GM23338 (cell line): ENCODE results near the gene PDGFC. TPM values are rescaled to one million over a fixed set of nuclear protein-coding genes. Genes with fewer than 3 reads are reported as not detected.

Experiments used
- ATAC-seq: fragments of 200-7000 bp; cut with Tn5 transposase; 3 replicates; pipeline ENCODE4 v1.9.1; 2020
- DNase-seq: peaks from one replicate; pipeline ENCODE4 v3.0.0-alpha.2; 2015; ENCODE audit warnings: low spot score
- H2AFZ ChIP-seq: fragments of 200-600 bp; sonication (generic); 2 replicates; pipeline ENCODE4 v1.8.0; 2016; ENCODE audit warnings: antibody characterized with exemption, mild to moderate bottlenecking, moderate library complexity
- H3F3A ChIP-seq: fragments of 200-600 bp; sonication (generic); replicated peaks from 2 replicates; pipeline ENCODE4 v1.8.0; 2017; ENCODE audit warnings: antibody characterized with exemption, mixed run types, low read depth
- H3K27ac ChIP-seq: fragments of 200-600 bp; sonication (generic); 2 replicates; pipeline ENCODE4 v1.6.1; 2016; ENCODE audit warnings: low read depth
- H3K27me3 ChIP-seq: fragments of 200-600 bp; sonication (generic); 2 replicates; pipeline ENCODE4 v1.8.0; 2016; ENCODE audit warnings: mild to moderate bottlenecking, mixed run types, moderate library complexity; ENCODE audit not compliant: insufficient read depth
- H3K36me3 ChIP-seq: fragments of 200-600 bp; sonication (generic); 2 replicates; pipeline ENCODE4 v1.8.0; 2016; ENCODE audit warnings: mild to moderate bottlenecking; ENCODE audit not compliant: insufficient read depth
- H3K4me1 ChIP-seq: fragments of 200-600 bp; sonication (generic); 2 replicates; pipeline ENCODE4 v1.8.0; 2016; ENCODE audit warnings: mild to moderate bottlenecking, moderate library complexity; ENCODE audit not compliant: insufficient read depth
- H3K4me2 ChIP-seq: fragments of 200-600 bp; sonication (generic); 2 replicates; pipeline ENCODE4 v1.7.1; 2017; ENCODE audit warnings: mixed run types
- H3K4me3 ChIP-seq: fragments of 200-600 bp; sonication (generic); 2 replicates; pipeline ENCODE4 v1.6.1; 2016; ENCODE audit warnings: mixed run types
- H3K79me2 ChIP-seq: fragments of 200-600 bp; sonication (generic); replicated peaks from 2 replicates; pipeline ENCODE4 v1.8.0; 2017; ENCODE audit warnings: mild to moderate bottlenecking; ENCODE audit not compliant: insufficient read depth
- H3K9me2 ChIP-seq: fragments of 200-600 bp; sonication (generic); 2 replicates; pipeline ENCODE4 v1.8.0; 2017; ENCODE audit not compliant: insufficient read depth
- H4K20me1 ChIP-seq: fragments of 200-600 bp; sonication (generic); replicated peaks from 2 replicates; pipeline ENCODE4 v1.8.0; 2017; ENCODE audit warnings: mild to moderate bottlenecking; ENCODE audit not compliant: insufficient read depth
- H3K27ac Mint-ChIP-seq: 2 replicates; pipeline ENCODE4 v1.8.0; 2020; ENCODE audit warnings: inconsistent platforms, mild to moderate bottlenecking, moderate library complexity, mixed read lengths
- H3K27me3 Mint-ChIP-seq: 3 replicates; pipeline ENCODE4 v1.8.0; 2022; ENCODE audit warnings: low read depth, mild to moderate bottlenecking, moderate library complexity, mixed read lengths, inconsistent platforms; ENCODE audit not compliant: insufficient read depth, poor library complexity
- H3K36me3 Mint-ChIP-seq: 3 replicates; pipeline ENCODE4 v1.8.0; 2021; ENCODE audit warnings: low read depth, mild to moderate bottlenecking, inconsistent platforms, moderate library complexity, mixed read lengths
- H3K4me1 Mint-ChIP-seq: 3 replicates; pipeline ENCODE4 v1.8.0; 2020; ENCODE audit warnings: mild to moderate bottlenecking, inconsistent platforms, mixed read lengths
- H3K4me3 Mint-ChIP-seq: 3 replicates; pipeline ENCODE4 v1.8.0; 2021; ENCODE audit warnings: moderate library complexity, mild to moderate bottlenecking, inconsistent platforms, mixed read lengths
- H3K9me3 Mint-ChIP-seq: 3 replicates; pipeline ENCODE4 v1.8.0; 2020; ENCODE audit warnings: moderate library complexity, mild to moderate bottlenecking, inconsistent platforms, mixed read lengths
- CREB1 ChIP-seq: fragments of 250-450 bp; sonication (Bioruptor Pico); IDR thresholded peaks from 2 replicates; pipeline ENCODE4 v1.5.0; 2020; ENCODE audit warnings: low read depth, mild to moderate bottlenecking, moderate library complexity
- EZH2 ChIP-seq: fragments of 200-600 bp; sonication (generic); IDR thresholded peaks from one replicate; pipeline ENCODE4 v1.8.0; 2017; ENCODE audit warnings: antibody characterized with exemption, mild to moderate bottlenecking, low read depth; ENCODE audit not compliant: unreplicated experiment
- EZH2phosphoT487 ChIP-seq: fragments of 200-600 bp; sonication (generic); IDR thresholded peaks from one replicate; pipeline ENCODE4 v1.8.1; 2018; ENCODE audit warnings: antibody characterized with exemption; ENCODE audit not compliant: unreplicated experiment
- JUNB ChIP-seq: IDR thresholded peaks from one replicate; pipeline ENCODE4 v1.6.1; 2016; ENCODE audit warnings: antibody characterized with exemption; ENCODE audit not compliant: unreplicated experiment
- POLR2AphosphoS5 ChIP-seq: IDR thresholded peaks from 2 replicates; pipeline ENCODE4 v1.6.1; 2016; ENCODE audit warnings: antibody characterized with exemption, low read depth
- STAT1 ChIP-seq: IDR thresholded peaks from one replicate; pipeline ENCODE4 v1.6.1; 2016; ENCODE audit warnings: antibody characterized with exemption; ENCODE audit not compliant: unreplicated experiment
- ZNF114 ChIP-seq: fragments of 250-450 bp; sonication (Bioruptor Pico); IDR thresholded peaks from 2 replicates; pipeline ENCODE4 v1.5.0; 2020; ENCODE audit warnings: mild to moderate bottlenecking, moderate library complexity
- ZNF331 ChIP-seq: fragments of 250-450 bp; sonication (Bioruptor Pico); IDR thresholded peaks from 2 replicates; pipeline ENCODE4 v1.5.0; 2020; ENCODE audit warnings: low read depth, mild to moderate bottlenecking, moderate library complexity
- polyA plus RNA-seq: library from polyadenylated mRNA; unstranded; fragments of >200 nt; fragmentation: Nextera tagmentation; extraction: Ambion mirVana; gene quantifications from 2 replicates; pipeline ENCODE4 v1.2.1, GENCODE V29; 2016
- total RNA-seq: library from RNA; depleted of rRNA; stranded (reverse); fragments of >200 nt; shearing (Covaris generic); gene quantifications from 2 replicates; pipeline ENCODE4 v1.2.3, GENCODE V29; 2014
- TF ChIP-seq, protein P1 (sequence below): fragments of 250-450 bp; sonication (Bioruptor Pico); IDR thresholded peaks from 2 replicates; pipeline ENCODE4 v1.5.0; 2020; ENCODE audit warnings: mild to moderate bottlenecking, moderate library complexity
- TF ChIP-seq, protein P2 (sequence below): IDR thresholded peaks from 2 replicates; pipeline ENCODE4 v1.6.1; 2016; ENCODE audit warnings: antibody characterized with exemption
- TF ChIP-seq, protein P3 (sequence below): IDR thresholded peaks from one replicate; pipeline ENCODE4 v1.6.1; 2018; ENCODE audit warnings: antibody characterized with exemption; ENCODE audit not compliant: unreplicated experiment

PDGFC gene
- total and polyA plus RNA-seq, 2 experiments from 2014 or later = 1.3 to 3.4 TPM

DNA sequence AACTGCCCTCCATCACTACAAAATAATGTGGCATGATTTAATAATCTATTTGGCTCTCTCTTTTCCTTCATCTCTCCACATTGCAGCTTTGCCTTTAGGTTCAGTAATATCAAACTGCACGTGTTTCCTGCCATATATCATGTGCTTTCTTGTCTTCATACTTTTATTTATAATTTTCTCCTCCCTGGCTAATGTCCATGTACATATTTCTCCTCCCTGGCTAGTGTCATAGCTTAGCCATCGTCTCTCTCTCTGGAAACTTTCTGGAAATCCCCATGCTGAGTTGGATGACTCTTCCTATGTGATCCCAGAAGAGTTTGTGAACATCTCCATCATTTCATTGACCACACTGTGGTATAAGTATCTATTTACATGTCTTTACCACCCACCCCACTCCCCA, 21.3 kb upstream of the PDGFC start:
- H3K27ac ChIP-seq = no peak overlapping the region

DNA sequence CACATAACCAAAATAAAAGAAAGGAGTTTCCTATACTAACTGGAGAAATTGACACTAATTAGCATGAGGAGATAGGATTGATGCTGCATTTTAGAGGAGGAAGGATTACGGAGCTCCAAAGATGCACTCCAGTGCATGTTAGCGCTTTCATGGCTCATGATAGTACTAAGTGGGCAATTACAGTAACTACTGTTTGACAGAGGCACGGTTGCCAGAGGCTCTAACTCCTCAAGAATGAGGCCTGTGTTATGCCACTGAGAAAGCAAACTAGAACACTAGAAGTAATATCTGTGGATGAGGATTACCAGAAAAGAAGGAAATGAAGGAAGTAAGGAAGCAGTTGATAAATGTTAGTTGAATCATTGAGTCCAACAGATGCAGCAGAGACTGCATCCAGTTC, 19.6 kb upstream of the PDGFC start:
- no peaks in the 10 kb centered on the region for H3K27me3 ChIP-seq
- DNase-seq (no peak), ATAC-seq (no peak)
- no peak overlapping the region for H2AFZ ChIP-seq
- H3K27ac Mint-ChIP-seq = no peak overlapping the region
- no peak overlapping the region for H3K27ac ChIP-seq
- peaks cover 7% of the 10 kb centered on the region; the same call in 1 of the 3 replicates for H3K36me3 Mint-ChIP-seq
- no peak overlapping the region for H3K4me2 ChIP-seq
- no peaks in the 10 kb centered on the region for H4K20me1 ChIP-seq
- no peaks in the 10 kb centered on the region for H3F3A ChIP-seq
- H3K4me3 Mint-ChIP-seq = no peak overlapping the region
- H3K4me1 ChIP-seq = no peaks in the 10 kb centered on the region
- 0 out of 2 replicates have a peak, but pooled peaks cover 6% of the 10 kb centered on the region for H3K9me2 ChIP-seq
- H3K36me3 ChIP-seq = peaks cover 5% of the 10 kb centered on the region; the same call in 1 of the 2 replicates
- H3K79me2 ChIP-seq = no peaks in the 10 kb centered on the region
- H3K27me3 Mint-ChIP-seq = peaks cover 2% of the 10 kb centered on the region
- no peak overlapping the region for H3K4me3 ChIP-seq
- H3K9me3 Mint-ChIP-seq = peaks cover 19% of the 10 kb centered on the region; the same call in 2 of the 3 replicates
- H3K4me1 Mint-ChIP-seq = no peaks in the 10 kb centered on the region
- TF ChIP-seq POLR2AphosphoS5 = no peak
- TF ChIP-seq EZH2phosphoT487 = no peak
- no peak for TF ChIP-seq STAT1
- no peak for TF ChIP-seq EZH2
- TF ChIP-seq, protein P1, sequence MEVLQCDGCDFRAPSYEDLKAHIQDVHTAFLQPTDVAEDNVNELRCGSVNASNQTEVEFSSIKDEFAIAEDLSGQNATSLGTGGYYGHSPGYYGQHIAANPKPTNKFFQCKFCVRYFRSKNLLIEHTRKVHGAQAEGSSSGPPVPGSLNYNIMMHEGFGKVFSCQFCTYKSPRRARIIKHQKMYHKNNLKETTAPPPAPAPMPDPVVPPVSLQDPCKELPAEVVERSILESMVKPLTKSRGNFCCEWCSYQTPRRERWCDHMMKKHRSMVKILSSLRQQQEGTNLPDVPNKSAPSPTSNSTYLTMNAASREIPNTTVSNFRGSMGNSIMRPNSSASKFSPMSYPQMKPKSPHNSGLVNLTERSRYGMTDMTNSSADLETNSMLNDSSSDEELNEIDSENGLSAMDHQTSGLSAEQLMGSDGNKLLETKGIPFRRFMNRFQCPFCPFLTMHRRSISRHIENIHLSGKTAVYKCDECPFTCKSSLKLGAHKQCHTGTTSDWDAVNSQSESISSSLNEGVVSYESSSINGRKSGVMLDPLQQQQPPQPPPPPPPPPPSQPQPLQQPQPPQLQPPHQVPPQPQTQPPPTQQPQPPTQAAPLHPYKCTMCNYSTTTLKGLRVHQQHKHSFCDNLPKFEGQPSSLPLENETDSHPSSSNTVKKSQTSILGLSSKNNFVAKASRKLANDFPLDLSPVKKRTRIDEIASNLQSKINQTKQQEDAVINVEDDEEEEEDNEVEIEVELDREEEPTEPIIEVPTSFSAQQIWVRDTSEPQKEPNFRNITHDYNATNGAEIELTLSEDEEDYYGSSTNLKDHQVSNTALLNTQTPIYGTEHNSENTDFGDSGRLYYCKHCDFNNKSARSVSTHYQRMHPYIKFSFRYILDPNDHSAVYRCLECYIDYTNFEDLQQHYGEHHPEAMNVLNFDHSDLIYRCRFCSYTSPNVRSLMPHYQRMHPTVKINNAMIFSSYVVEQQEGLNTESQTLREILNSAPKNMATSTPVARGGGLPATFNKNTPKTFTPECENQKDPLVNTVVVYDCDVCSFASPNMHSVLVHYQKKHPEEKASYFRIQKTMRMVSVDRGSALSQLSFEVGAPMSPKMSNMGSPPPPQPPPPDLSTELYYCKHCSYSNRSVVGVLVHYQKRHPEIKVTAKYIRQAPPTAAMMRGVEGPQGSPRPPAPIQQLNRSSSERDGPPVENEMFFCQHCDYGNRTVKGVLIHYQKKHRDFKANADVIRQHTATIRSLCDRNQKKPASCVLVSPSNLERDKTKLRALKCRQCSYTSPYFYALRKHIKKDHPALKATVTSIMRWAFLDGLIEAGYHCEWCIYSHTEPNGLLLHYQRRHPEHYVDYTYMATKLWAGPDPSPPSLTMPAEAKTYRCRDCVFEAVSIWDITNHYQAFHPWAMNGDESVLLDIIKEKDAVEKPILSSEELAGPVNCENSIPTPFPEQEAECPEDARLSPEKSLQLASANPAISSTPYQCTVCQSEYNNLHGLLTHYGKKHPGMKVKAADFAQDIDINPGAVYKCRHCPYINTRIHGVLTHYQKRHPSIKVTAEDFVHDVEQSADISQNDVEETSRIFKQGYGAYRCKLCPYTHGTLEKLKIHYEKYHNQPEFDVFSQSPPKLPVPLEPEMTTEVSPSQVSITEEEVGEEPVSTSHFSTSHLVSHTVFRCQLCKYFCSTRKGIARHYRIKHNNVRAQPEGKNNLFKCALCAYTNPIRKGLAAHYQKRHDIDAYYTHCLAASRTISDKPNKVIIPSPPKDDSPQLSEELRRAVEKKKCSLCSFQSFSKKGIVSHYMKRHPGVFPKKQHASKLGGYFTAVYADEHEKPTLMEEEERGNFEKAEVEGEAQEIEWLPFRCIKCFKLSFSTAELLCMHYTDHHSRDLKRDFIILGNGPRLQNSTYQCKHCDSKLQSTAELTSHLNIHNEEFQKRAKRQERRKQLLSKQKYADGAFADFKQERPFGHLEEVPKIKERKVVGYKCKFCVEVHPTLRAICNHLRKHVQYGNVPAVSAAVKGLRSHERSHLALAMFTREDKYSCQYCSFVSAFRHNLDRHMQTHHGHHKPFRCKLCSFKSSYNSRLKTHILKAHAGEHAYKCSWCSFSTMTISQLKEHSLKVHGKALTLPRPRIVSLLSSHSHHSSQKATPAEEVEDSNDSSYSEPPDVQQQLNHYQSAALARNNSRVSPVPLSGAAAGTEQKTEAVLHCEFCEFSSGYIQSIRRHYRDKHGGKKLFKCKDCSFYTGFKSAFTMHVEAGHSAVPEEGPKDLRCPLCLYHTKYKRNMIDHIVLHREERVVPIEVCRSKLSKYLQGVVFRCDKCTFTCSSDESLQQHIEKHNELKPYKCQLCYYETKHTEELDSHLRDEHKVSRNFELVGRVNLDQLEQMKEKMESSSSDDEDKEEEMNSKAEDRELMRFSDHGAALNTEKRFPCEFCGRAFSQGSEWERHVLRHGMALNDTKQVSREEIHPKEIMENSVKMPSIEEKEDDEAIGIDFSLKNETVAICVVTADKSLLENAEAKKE = no peak

More for the DNA sequence above, 21.3 kb upstream of the PDGFC start:
- H3K27me3 ChIP-seq = no peaks in the 10 kb centered on the region
- peaks cover 15% of the 10 kb centered on the region for H3K36me3 Mint-ChIP-seq
- H4K20me1 ChIP-seq = no peaks in the 10 kb centered on the region
- H3K4me2 ChIP-seq = no peak overlapping the region
- peaks cover 32% of the 10 kb centered on the region for H3K9me3 Mint-ChIP-seq
- peaks cover 2% of the 10 kb centered on the region for H3K27me3 Mint-ChIP-seq
- H3K4me1 Mint-ChIP-seq = no peaks in the 10 kb centered on the region
- H3K27ac Mint-ChIP-seq = no peak overlapping the region
- no peak for ATAC-seq
- TF ChIP-seq ZNF114 (no peak), STAT1 (no peak), CREB1 (CRISPR knock-in tag) (no peak), JUNB (no peak), EZH2 (no peak), ZNF331 (CRISPR knock-in tag) (no peak)
- TF ChIP-seq, protein P2, sequence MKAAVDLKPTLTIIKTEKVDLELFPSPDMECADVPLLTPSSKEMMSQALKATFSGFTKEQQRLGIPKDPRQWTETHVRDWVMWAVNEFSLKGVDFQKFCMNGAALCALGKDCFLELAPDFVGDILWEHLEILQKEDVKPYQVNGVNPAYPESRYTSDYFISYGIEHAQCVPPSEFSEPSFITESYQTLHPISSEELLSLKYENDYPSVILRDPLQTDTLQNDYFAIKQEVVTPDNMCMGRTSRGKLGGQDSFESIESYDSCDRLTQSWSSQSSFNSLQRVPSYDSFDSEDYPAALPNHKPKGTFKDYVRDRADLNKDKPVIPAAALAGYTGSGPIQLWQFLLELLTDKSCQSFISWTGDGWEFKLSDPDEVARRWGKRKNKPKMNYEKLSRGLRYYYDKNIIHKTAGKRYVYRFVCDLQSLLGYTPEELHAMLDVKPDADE = no peak
- TF ChIP-seq, protein P3, sequence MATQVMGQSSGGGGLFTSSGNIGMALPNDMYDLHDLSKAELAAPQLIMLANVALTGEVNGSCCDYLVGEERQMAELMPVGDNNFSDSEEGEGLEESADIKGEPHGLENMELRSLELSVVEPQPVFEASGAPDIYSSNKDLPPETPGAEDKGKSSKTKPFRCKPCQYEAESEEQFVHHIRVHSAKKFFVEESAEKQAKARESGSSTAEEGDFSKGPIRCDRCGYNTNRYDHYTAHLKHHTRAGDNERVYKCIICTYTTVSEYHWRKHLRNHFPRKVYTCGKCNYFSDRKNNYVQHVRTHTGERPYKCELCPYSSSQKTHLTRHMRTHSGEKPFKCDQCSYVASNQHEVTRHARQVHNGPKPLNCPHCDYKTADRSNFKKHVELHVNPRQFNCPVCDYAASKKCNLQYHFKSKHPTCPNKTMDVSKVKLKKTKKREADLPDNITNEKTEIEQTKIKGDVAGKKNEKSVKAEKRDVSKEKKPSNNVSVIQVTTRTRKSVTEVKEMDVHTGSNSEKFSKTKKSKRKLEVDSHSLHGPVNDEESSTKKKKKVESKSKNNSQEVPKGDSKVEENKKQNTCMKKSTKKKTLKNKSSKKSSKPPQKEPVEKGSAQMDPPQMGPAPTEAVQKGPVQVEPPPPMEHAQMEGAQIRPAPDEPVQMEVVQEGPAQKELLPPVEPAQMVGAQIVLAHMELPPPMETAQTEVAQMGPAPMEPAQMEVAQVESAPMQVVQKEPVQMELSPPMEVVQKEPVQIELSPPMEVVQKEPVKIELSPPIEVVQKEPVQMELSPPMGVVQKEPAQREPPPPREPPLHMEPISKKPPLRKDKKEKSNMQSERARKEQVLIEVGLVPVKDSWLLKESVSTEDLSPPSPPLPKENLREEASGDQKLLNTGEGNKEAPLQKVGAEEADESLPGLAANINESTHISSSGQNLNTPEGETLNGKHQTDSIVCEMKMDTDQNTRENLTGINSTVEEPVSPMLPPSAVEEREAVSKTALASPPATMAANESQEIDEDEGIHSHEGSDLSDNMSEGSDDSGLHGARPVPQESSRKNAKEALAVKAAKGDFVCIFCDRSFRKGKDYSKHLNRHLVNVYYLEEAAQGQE = no peak
- no peak overlapping the region for H3K4me3 Mint-ChIP-seq
- H3K36me3 ChIP-seq = peaks cover 5% of the 10 kb centered on the region; the same call in 1 of the 2 replicates
- H3K79me2 ChIP-seq = no peaks in the 10 kb centered on the region
- H3K9me2 ChIP-seq = 0 out of 2 replicates have a peak, but pooled peaks cover 6% of the 10 kb centered on the region
- no peak for DNase-seq
- no peak overlapping the region for H3K4me3 ChIP-seq
- H3F3A ChIP-seq = no peaks in the 10 kb centered on the region
- H3K4me1 ChIP-seq = no peaks in the 10 kb centered on the region
- H2AFZ ChIP-seq = no peak overlapping the region
